H9 (cell line): ENCODE data around the gene TRAPPC2. TPM values are rescaled to one million over a fixed set of nuclear protein-coding genes. Genes with fewer than 3 reads are reported as not detected.
A peak's percentile ranks its signal among the peaks of the same experiment; 100 is the strongest.

Source experiments
- DNase-seq: peaks from one replicate; pipeline ENCODE4 v3.0.0-alpha.2; 2017
- H2AFZ ChIP-seq: one replicate; pipeline ENCODE4 v1.6.1; 2013; ENCODE audit warnings: mild to moderate bottlenecking, low read length, control low read depth, moderate library complexity
- H2AK5ac ChIP-seq: 2 replicates; pipeline ENCODE4 v1.6.1; 2013; ENCODE audit warnings: low read length, control low read depth, mixed read lengths; ENCODE audit not compliant: insufficient read length
- H2BK120ac ChIP-seq: one replicate; pipeline ENCODE4 v1.6.1; 2013; ENCODE audit warnings: low read depth, mild to moderate bottlenecking, low read length, control low read depth, inconsistent platforms; ENCODE audit not compliant: poor library complexity, severe bottlenecking
- H2BK12ac ChIP-seq: 2 replicates; pipeline ENCODE4 v1.6.1; 2013; ENCODE audit warnings: low read length, control low read depth, mixed read lengths, low read depth; ENCODE audit not compliant: insufficient read length
- H2BK15ac ChIP-seq: 2 replicates; pipeline ENCODE4 v1.6.1; 2013; ENCODE audit warnings: low read depth, low read length, control low read depth
- H2BK20ac ChIP-seq: one replicate; pipeline ENCODE4 v1.6.1; 2013; ENCODE audit warnings: low read depth, mild to moderate bottlenecking, low read length, control low read depth, inconsistent platforms; ENCODE audit not compliant: poor library complexity, severe bottlenecking
- H2BK5ac ChIP-seq: 2 replicates; pipeline ENCODE4 v1.6.1; 2013; ENCODE audit warnings: low read length, control low read depth, mixed read lengths; ENCODE audit not compliant: insufficient read length
- H3K14ac ChIP-seq: 2 replicates; pipeline ENCODE4 v1.6.1; 2013; ENCODE audit warnings: low read length, control low read depth; ENCODE audit not compliant: insufficient read depth
- H3K18ac ChIP-seq: 2 replicates; pipeline ENCODE4 v1.6.1; 2013; ENCODE audit warnings: low read depth, mild to moderate bottlenecking, mixed read lengths, low read length, control low read depth; ENCODE audit not compliant: insufficient read length
- H3K23ac ChIP-seq: 2 replicates; pipeline ENCODE4 v1.6.1; 2013; ENCODE audit warnings: low read length, control low read depth, mixed read lengths, low read depth; ENCODE audit not compliant: insufficient read length
- H3K23me2 ChIP-seq: 2 replicates; pipeline ENCODE4 v1.6.1; 2013; ENCODE audit warnings: low read depth, mild to moderate bottlenecking, mixed read lengths, low read length, control low read depth; ENCODE audit not compliant: insufficient read length, poor library complexity, severe bottlenecking
- H3K27ac ChIP-seq: 2 replicates; pipeline ENCODE4 v1.5.1; 2013; ENCODE audit warnings: low read length, control low read depth, mixed read lengths, low read depth; ENCODE audit not compliant: insufficient read length
- H3K27me3 ChIP-seq: 2 replicates; pipeline ENCODE4 v1.6.1; 2013; ENCODE audit warnings: low read length, control low read depth, inconsistent platforms; ENCODE audit not compliant: insufficient read depth
- H3K4ac ChIP-seq: 2 replicates; pipeline ENCODE4 v1.6.1; 2013; ENCODE audit warnings: low read depth, mild to moderate bottlenecking, control low read depth, inconsistent platforms, low read length, moderate library complexity
- H3K4me1 ChIP-seq: 2 replicates; pipeline ENCODE4 v1.6.1; 2013; ENCODE audit warnings: low read length, control low read depth, inconsistent platforms; ENCODE audit not compliant: insufficient read depth
- H3K4me2 ChIP-seq: 2 replicates; pipeline ENCODE4 v1.6.1; 2013; ENCODE audit warnings: low read length, control low read depth, mixed read lengths; ENCODE audit not compliant: insufficient read length, insufficient read depth
- H3K56ac ChIP-seq: 2 replicates; pipeline ENCODE4 v1.6.1; 2013; ENCODE audit warnings: low read depth, mild to moderate bottlenecking, mixed read lengths, low read length, control low read depth; ENCODE audit not compliant: insufficient read length
- H3K79me1 ChIP-seq: 2 replicates; pipeline ENCODE4 v1.6.1; 2013; ENCODE audit warnings: low read depth, mild to moderate bottlenecking, moderate library complexity, low read length, control low read depth, inconsistent platforms; ENCODE audit not compliant: insufficient read depth, poor library complexity, severe bottlenecking
- H3K79me2 ChIP-seq: 2 replicates; pipeline ENCODE4 v1.6.1; 2013; ENCODE audit warnings: low read length, control low read depth, inconsistent platforms; ENCODE audit not compliant: insufficient read depth
- H3K9ac ChIP-seq: 2 replicates; pipeline ENCODE4 v1.6.1; 2013; ENCODE audit warnings: low read length, control low read depth, mixed read lengths; ENCODE audit not compliant: insufficient read length; ENCODE audit errors: extremely low read depth
- H3K9me3 ChIP-seq: one replicate; pipeline ENCODE4 v1.6.1; 2013; ENCODE audit warnings: low read depth, low read length, inconsistent platforms; ENCODE audit not compliant: control insufficient read depth
- H3T11ph ChIP-seq: one replicate; pipeline ENCODE4 v1.6.1; 2013; ENCODE audit warnings: mild to moderate bottlenecking, low read length, control low read depth, inconsistent platforms
- H4K20me1 ChIP-seq: one replicate; pipeline ENCODE4 v1.6.1; 2013; ENCODE audit not compliant: control insufficient read depth, insufficient read length, insufficient read depth
- H4K5ac ChIP-seq: 2 replicates; pipeline ENCODE4 v1.6.1; 2013; ENCODE audit warnings: low read depth, mild to moderate bottlenecking, mixed read lengths, low read length, control low read depth; ENCODE audit not compliant: insufficient read length
- H4K8ac ChIP-seq: replicated peaks from 2 replicates; pipeline ENCODE4 v1.6.1; 2013; ENCODE audit warnings: low read length, control low read depth, mixed read lengths, low read depth; ENCODE audit not compliant: insufficient read length
- H4K91ac ChIP-seq: 2 replicates; pipeline ENCODE4 v1.6.1; 2013; ENCODE audit warnings: low read depth, mild to moderate bottlenecking, moderate library complexity, mixed read lengths, low read length, control low read depth; ENCODE audit not compliant: insufficient read length
- H3K27ac Mint-ChIP-seq, 3 experiments: 2 replicates in 2 of 3; 3 replicates in 1 of 3; pipeline ENCODE4 v1.8.0; 2020 to 2021; ENCODE audit warnings: mixed read lengths in 3 of 3, mild to moderate bottlenecking in 1 of 3, moderate library complexity in 1 of 3
- H3K27me3 Mint-ChIP-seq: 2 replicates; pipeline ENCODE4 v1.8.0; 2021; ENCODE audit warnings: low read depth, mild to moderate bottlenecking, moderate library complexity, mixed read lengths
- H3K36me3 Mint-ChIP-seq, 3 experiments: 2 replicates in 2 of 3; 3 replicates in 1 of 3; pipeline ENCODE4 v1.8.0; 2020 to 2021; ENCODE audit warnings: low read depth in 3 of 3, mixed read lengths in 3 of 3; ENCODE audit not compliant: insufficient read depth in 1 of 3
- H3K4me1 Mint-ChIP-seq, 2 experiments: 2 replicates each; pipeline ENCODE4 v1.8.0; 2020; ENCODE audit warnings: mixed read lengths in 2 of 2
- H3K4me3 Mint-ChIP-seq, 2 experiments: 2 replicates in 1 of 2; 3 replicates in 1 of 2; pipeline ENCODE4 v1.8.0; 2020 to 2021; ENCODE audit warnings: mild to moderate bottlenecking in 2 of 2, mixed read lengths in 2 of 2, moderate library complexity in 1 of 2
- H3K9me3 Mint-ChIP-seq, 2 experiments: 2 replicates in 1 of 2; 3 replicates in 1 of 2; pipeline ENCODE4 v1.8.0; 2020; ENCODE audit warnings: mild to moderate bottlenecking in 2 of 2, mixed read lengths in 2 of 2, moderate library complexity in 1 of 2
- CTCF ChIP-seq: fragments of 200-600 bp; sonication (generic); conservative IDR thresholded peaks from 3 replicates; pipeline ENCODE4 v1.8.0; 2021; ENCODE audit warnings: antibody characterized with exemption, mild to moderate bottlenecking
- WGBS: extraction: QIAGEN DNeasy Blood & Tissue Kit; methylation state at CpG from one replicate; pipeline ENCODE4 v1.1.7; 2013; ENCODE audit warnings: missing lambda C conversion rate, low lambda C conversion rate, mixed read lengths; ENCODE audit not compliant: insufficient read length; ENCODE audit errors: extremely low coverage; 5-methylcytosine and 5-hydroxymethylcytosine counted together
- total RNA-seq: library from RNA; stranded (reverse); gene quantifications from 2 replicates; pipeline ENCODE4 v1.2.1, GENCODE V29; 2021

TRAPPC2 gene
- total RNA-seq, 1 experiment from 2014 or later = 13.3 TPM

- no peaks in the 10 kb centered on the region for H3K4me1 ChIP-seq
- no CpG with 5 or more reads among the region's 13 CpGs for WGBS
- H3K14ac ChIP-seq = no peak overlapping the region
- no peak for TF ChIP-seq CTCF
- no peak overlapping the region for H3K23ac ChIP-seq
- no peak overlapping the region for H2AK5ac ChIP-seq
- no peak overlapping the region for H4K8ac ChIP-seq
- H2BK12ac ChIP-seq = no peak overlapping the region
- H3K27ac ChIP-seq = no peak overlapping the region
- peak overlapping the region; percentile 23 for H3K9ac ChIP-seq
- H3K56ac ChIP-seq = no peak overlapping the region
- no peak overlapping the region for H4K5ac ChIP-seq
- no peak overlapping the region for H2AFZ ChIP-seq
- no peak overlapping the region for H2BK20ac ChIP-seq
- H4K91ac ChIP-seq = no peak overlapping the region
- no peaks in the 10 kb centered on the region for H4K20me1 ChIP-seq
- H3T11ph ChIP-seq = no peak overlapping the region
- no peak overlapping the region for H3K18ac ChIP-seq
- H3K27me3 ChIP-seq = no peaks in the 10 kb centered on the region
- no peak overlapping the region for H3K4ac ChIP-seq
- no peaks in the 10 kb centered on the region for H3K79me2 ChIP-seq
- DNase-seq = no peak
- no peak overlapping the region for H2BK5ac ChIP-seq
- H3K9me3 ChIP-seq = no peaks in the 10 kb centered on the region
- no peak overlapping the region for H2BK120ac ChIP-seq
- H3K9me3 Mint-ChIP-seq = peaks cover 9 to 38% of the 10 kb centered on the region in 2 experiments
- H3K4me2 ChIP-seq = no peak overlapping the region
- H3K23me2 ChIP-seq = no peaks in the 10 kb centered on the region
- no peak overlapping the region for H2BK15ac ChIP-seq
- no peak overlapping the region for H3K4me3 Mint-ChIP-seq
- peaks cover 3 to 14% of the 10 kb centered on the region in 2 experiments; a peak in 2 of 4 replicates for H3K4me1 Mint-ChIP-seq
- H3K79me1 ChIP-seq = no peaks in the 10 kb centered on the region
- H3K36me3 Mint-ChIP-seq = peaks cover 0 to 58% (median 29%) of the 10 kb centered on the region in 3 experiments; a peak in 5 of 7 replicates
- H3K27me3 Mint-ChIP-seq = no peaks in the 10 kb centered on the region; the same call in 1 of the 2 replicates
- H3K27ac Mint-ChIP-seq = peak overlapping the region in 2 of 3 experiments; percentile 35 to 63; a peak in 4 of 7 replicates
Observed at GRCh38 chrX:13742397-13743176, 8.2 kb upstream of the TRAPPC2 start.
